Neural cell (in vitro differentiated cells): Measurements from ENCODE around the gene NAALADL1. TPM values are rescaled to one million over a fixed set of nuclear protein-coding genes. Genes with fewer than 3 reads are reported as not detected.

Experiments
- H2AFZ ChIP-seq: fragments of 200-600, 300-800 bp; sonication (generic), shearing (Covaris generic); 2 replicates; pipeline ENCODE4 v1.6.0; 2014; ENCODE audit warnings: low read depth, mild to moderate bottlenecking, antibody characterized with exemption, low read length, moderate library complexity
- H3F3A ChIP-seq: fragments of 200-600 bp; shearing (Covaris generic); 2 replicates; pipeline ENCODE4 v1.6.1; 2016; ENCODE audit warnings: mild to moderate bottlenecking, moderate library complexity, mixed read lengths, antibody characterized with exemption, low read length; ENCODE audit not compliant: insufficient read depth, poor library complexity, severe bottlenecking
- H3K27ac ChIP-seq: fragments of 200-600, 300-800 bp; sonication (generic), shearing (Covaris generic); 2 replicates; pipeline ENCODE4 v1.5.1; 2014; ENCODE audit warnings: mild to moderate bottlenecking, low read length, moderate library complexity
- H3K27me3 ChIP-seq: fragments of 300-800, 200-600 bp; sonication (generic), shearing (Covaris generic); 2 replicates; pipeline ENCODE4 v1.6.0; 2014; ENCODE audit warnings: mild to moderate bottlenecking, low read depth, low read length, moderate library complexity; ENCODE audit not compliant: insufficient read depth
- H3K36me3 ChIP-seq: fragments of 300-800, 200-600 bp; sonication (generic), shearing (Covaris generic); 2 replicates; pipeline ENCODE4 v1.5.1; 2014; ENCODE audit warnings: mild to moderate bottlenecking, antibody characterized with exemption, low read length, moderate library complexity; ENCODE audit not compliant: insufficient read depth
- H3K4me2 ChIP-seq: fragments of 300-800, 200-600 bp; sonication (generic), shearing (Covaris generic); 2 replicates; pipeline ENCODE4 v1.6.0; 2014; ENCODE audit warnings: mild to moderate bottlenecking, low read length
- H3K4me3 ChIP-seq: fragments of 300-800, 200-600 bp; sonication (generic), shearing (Covaris generic); 2 replicates; pipeline ENCODE4 v1.5.1; 2014; ENCODE audit warnings: mild to moderate bottlenecking, low read length, moderate library complexity
- H3K79me2 ChIP-seq: fragments of 200-600 bp; shearing (Covaris generic); replicated peaks from 2 replicates; pipeline ENCODE4 v1.6.0; 2014; ENCODE audit warnings: mild to moderate bottlenecking, low read length, moderate library complexity; ENCODE audit not compliant: insufficient read depth
- H3K9ac ChIP-seq: fragments of 300-800, 200-600 bp; sonication (generic), shearing (Covaris generic); 2 replicates; pipeline ENCODE4 v1.6.1; 2016; ENCODE audit warnings: mild to moderate bottlenecking, low read length, mixed read lengths
- H3K9me2 ChIP-seq: fragments of 200-600 bp; shearing (Covaris generic); 2 replicates; pipeline ENCODE4 v1.6.1; 2016; ENCODE audit warnings: mild to moderate bottlenecking, low read length, mixed read lengths; ENCODE audit not compliant: insufficient read depth
- H3K9me3 ChIP-seq: fragments of 200-600, 300-800 bp; sonication (generic), shearing (Covaris generic); 2 replicates; pipeline ENCODE4 v1.6.1; 2016; ENCODE audit warnings: mild to moderate bottlenecking, mixed run types, low read length, moderate library complexity, mixed read lengths
- H4K20me1 ChIP-seq: fragments of 200-600 bp; shearing (Covaris generic); 2 replicates; pipeline ENCODE4 v1.6.1; 2016; ENCODE audit warnings: mild to moderate bottlenecking, mixed run types; ENCODE audit not compliant: insufficient read depth
- EP300 ChIP-seq: fragments of 450-650 bp; conservative IDR thresholded peaks from 2 replicates; pipeline ENCODE4 v1.6.1; 2014; ENCODE audit warnings: antibody characterized with exemption, mild to moderate bottlenecking, moderate library complexity; ENCODE audit not compliant: poor library complexity, severe bottlenecking
- EZH2 ChIP-seq: fragments of 200-600, 300-800 bp; shearing (Covaris generic), sonication (generic); IDR thresholded peaks from 2 replicates; pipeline ENCODE4 v1.6.1; 2014; ENCODE audit warnings: antibody characterized with exemption, low read length, borderline replicate concordance, mild to moderate bottlenecking; ENCODE audit not compliant: insufficient read depth, poor library complexity, severe bottlenecking
- MXI1 ChIP-seq: fragments of 450-650 bp; conservative IDR thresholded peaks from 2 replicates; pipeline ENCODE4 v1.6.1; 2014; ENCODE audit warnings: antibody characterized with exemption, mild to moderate bottlenecking; ENCODE audit not compliant: poor library complexity, severe bottlenecking
- POLR2AphosphoS5 ChIP-seq: IDR thresholded peaks from 2 replicates; pipeline ENCODE4 v1.6.1; 2012
- RAD21 ChIP-seq: fragments of 450-650 bp; conservative IDR thresholded peaks from 2 replicates; pipeline ENCODE4 v1.6.1; 2014; ENCODE audit warnings: antibody characterized with exemption, mild to moderate bottlenecking, moderate library complexity
- SMC3 ChIP-seq: fragments of 450-650 bp; conservative IDR thresholded peaks from 2 replicates; pipeline ENCODE4 v1.6.1; 2014; ENCODE audit warnings: antibody characterized with exemption, mild to moderate bottlenecking, moderate library complexity; ENCODE audit not compliant: poor library complexity
- TAF1 ChIP-seq: IDR thresholded peaks from 2 replicates; pipeline ENCODE4 v1.6.1; 2012; ENCODE audit warnings: low read depth
- polyA plus RNA-seq: library from polyadenylated mRNA; depleted of rRNA; stranded (reverse); fragments of >200 nt; gene quantifications from 2 replicates; pipeline ENCODE4 v1.2.3, GENCODE V29; 2014
- TF ChIP-seq, protein P1 (sequence below): fragments of 450-650 bp; IDR thresholded peaks from 2 replicates; pipeline ENCODE4 v1.5.1; 2014; ENCODE audit warnings: antibody characterized with exemption, mild to moderate bottlenecking, moderate library complexity; ENCODE audit not compliant: poor library complexity, severe bottlenecking
- TF ChIP-seq, protein P2 (sequence below): IDR thresholded peaks from 2 replicates; pipeline ENCODE4 v1.6.1; 2012; ENCODE audit warnings: borderline replicate concordance

The NAALADL1 gene
- polyA plus RNA-seq, 1 donor from 2014 or later = not detected

DNA sequence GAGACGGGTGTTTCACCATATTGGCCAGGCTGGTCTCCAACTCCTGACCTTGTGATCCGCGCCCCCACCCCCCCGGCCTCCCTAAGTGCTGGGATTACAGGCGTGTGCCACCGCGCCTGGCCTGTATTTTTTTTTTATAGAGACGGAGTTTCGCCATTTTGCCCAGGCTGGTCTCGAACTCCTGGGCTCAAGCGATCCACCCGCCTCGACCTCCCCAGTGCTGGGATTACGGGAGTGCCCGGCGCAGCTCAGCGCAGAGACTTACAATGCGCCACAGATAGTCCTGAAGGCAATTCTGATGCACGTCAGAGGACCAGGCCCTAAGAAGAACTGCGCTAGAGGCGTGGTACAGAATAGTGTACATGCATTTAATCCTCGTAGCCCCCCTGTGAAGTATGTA is 37.1 kb upstream of the NAALADL1 start:
- H3K27me3 ChIP-seq = no peaks in the 10 kb centered on the region
- peaks cover 5% of the 10 kb centered on the region for H3K79me2 ChIP-seq
- H4K20me1 ChIP-seq = no peaks in the 10 kb centered on the region
- peak overlapping the region; percentile 94 for H3K27ac ChIP-seq
- H3K4me3 ChIP-seq = peak overlapping the region; percentile 70
- no peaks in the 10 kb centered on the region for H3K9me3 ChIP-seq
- no peaks in the 10 kb centered on the region for H3K36me3 ChIP-seq
- TF ChIP-seq EZH2 (no peak), TAF1 (no peak), SMC3 (no peak)
- TF ChIP-seq, protein P1, sequence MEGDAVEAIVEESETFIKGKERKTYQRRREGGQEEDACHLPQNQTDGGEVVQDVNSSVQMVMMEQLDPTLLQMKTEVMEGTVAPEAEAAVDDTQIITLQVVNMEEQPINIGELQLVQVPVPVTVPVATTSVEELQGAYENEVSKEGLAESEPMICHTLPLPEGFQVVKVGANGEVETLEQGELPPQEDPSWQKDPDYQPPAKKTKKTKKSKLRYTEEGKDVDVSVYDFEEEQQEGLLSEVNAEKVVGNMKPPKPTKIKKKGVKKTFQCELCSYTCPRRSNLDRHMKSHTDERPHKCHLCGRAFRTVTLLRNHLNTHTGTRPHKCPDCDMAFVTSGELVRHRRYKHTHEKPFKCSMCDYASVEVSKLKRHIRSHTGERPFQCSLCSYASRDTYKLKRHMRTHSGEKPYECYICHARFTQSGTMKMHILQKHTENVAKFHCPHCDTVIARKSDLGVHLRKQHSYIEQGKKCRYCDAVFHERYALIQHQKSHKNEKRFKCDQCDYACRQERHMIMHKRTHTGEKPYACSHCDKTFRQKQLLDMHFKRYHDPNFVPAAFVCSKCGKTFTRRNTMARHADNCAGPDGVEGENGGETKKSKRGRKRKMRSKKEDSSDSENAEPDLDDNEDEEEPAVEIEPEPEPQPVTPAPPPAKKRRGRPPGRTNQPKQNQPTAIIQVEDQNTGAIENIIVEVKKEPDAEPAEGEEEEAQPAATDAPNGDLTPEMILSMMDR = no peak
- TF ChIP-seq, protein P2, sequence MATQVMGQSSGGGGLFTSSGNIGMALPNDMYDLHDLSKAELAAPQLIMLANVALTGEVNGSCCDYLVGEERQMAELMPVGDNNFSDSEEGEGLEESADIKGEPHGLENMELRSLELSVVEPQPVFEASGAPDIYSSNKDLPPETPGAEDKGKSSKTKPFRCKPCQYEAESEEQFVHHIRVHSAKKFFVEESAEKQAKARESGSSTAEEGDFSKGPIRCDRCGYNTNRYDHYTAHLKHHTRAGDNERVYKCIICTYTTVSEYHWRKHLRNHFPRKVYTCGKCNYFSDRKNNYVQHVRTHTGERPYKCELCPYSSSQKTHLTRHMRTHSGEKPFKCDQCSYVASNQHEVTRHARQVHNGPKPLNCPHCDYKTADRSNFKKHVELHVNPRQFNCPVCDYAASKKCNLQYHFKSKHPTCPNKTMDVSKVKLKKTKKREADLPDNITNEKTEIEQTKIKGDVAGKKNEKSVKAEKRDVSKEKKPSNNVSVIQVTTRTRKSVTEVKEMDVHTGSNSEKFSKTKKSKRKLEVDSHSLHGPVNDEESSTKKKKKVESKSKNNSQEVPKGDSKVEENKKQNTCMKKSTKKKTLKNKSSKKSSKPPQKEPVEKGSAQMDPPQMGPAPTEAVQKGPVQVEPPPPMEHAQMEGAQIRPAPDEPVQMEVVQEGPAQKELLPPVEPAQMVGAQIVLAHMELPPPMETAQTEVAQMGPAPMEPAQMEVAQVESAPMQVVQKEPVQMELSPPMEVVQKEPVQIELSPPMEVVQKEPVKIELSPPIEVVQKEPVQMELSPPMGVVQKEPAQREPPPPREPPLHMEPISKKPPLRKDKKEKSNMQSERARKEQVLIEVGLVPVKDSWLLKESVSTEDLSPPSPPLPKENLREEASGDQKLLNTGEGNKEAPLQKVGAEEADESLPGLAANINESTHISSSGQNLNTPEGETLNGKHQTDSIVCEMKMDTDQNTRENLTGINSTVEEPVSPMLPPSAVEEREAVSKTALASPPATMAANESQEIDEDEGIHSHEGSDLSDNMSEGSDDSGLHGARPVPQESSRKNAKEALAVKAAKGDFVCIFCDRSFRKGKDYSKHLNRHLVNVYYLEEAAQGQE = no peak
- no peaks in the 10 kb centered on the region for H3K9me2 ChIP-seq
- no peak overlapping the region for H3K4me2 ChIP-seq
- H3F3A ChIP-seq = no peaks in the 10 kb centered on the region
- H2AFZ ChIP-seq = peak overlapping the region; percentile 95
- peak overlapping the region; percentile 85 for H3K9ac ChIP-seq

DNA sequence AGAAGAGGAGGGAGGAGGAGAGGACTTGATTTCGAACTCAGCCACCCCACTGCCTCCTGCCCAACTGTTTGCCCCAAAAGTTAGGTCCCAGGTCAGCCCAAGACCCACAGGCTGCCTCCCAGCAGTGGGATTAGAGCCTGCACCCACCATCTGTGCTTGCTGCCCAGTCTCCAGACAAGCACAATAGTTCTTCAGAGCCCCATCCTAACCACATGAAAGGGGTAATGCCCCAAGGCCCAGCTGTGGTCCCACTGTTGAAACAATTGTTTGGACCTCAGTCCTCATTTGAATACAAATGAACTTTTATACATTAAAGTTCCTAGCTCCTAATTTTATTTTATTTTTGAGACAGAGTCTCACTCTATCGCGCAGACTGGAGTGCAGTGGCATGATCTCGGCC is 32.3 kb upstream of the NAALADL1 start:
- no peak for TF ChIP-seq MXI1
- TF ChIP-seq POLR2AphosphoS5 = no peak
- TF ChIP-seq EP300 = no peak
- no peak for TF ChIP-seq SMC3
- no peak for TF ChIP-seq EZH2
- TF ChIP-seq RAD21 = no peak
- TF ChIP-seq, protein P1 = no peak
- TF ChIP-seq, protein P2 = no peak
- TF ChIP-seq TAF1 = no peak
- Histone ChIP-seq H3K4me3 (no peak overlapping the region), H3K9me3 (no peaks in the 10 kb centered on the region), H4K20me1 (no peaks in the 10 kb centered on the region), H3K9ac (no peak overlapping the region), H3K36me3 (no peaks in the 10 kb centered on the region), H2AFZ (no peak overlapping the region), H3K27me3 (no peaks in the 10 kb centered on the region), H3F3A (no peaks in the 10 kb centered on the region), H3K9me2 (no peaks in the 10 kb centered on the region), H3K79me2 (no peaks in the 10 kb centered on the region), H3K4me2 (no peak overlapping the region), H3K27ac (no peak overlapping the region)
